Lower leg skin (tissue), 3 donors: ENCODE data around the gene ATG12.

Experiments used
- CTCF ChIP-seq, 3 donors: fragments of 450-650 bp; IDR thresholded peaks; one replicate each; pipeline ENCODE4 v1.5.1; 2016; ENCODE audit warnings: antibody characterized with exemption in 3 of 3, mild to moderate bottlenecking in 3 of 3, moderate library complexity in 2 of 3
- POLR2A ChIP-seq, 2 donors: fragments of 450-650 bp; IDR thresholded peaks; one replicate each; pipeline ENCODE4 v1.6.1; 2016 to 2017; ENCODE audit warnings: antibody characterized with exemption in 2 of 2, mild to moderate bottlenecking in 1 of 2, moderate library complexity in 1 of 2

- no peak for TF ChIP-seq CTCF (IDR thresholded peaks at IDR 0.05)
- no peak for TF ChIP-seq POLR2A (IDR thresholded peaks at IDR 0.05)
These were observed 32.0 kb upstream of the ATG12 start for GRCh38 chr5:115873392-115873791.
